Kasumi-1 (cell line): ENCODE data around the gene TTBK2.

Source experiments
- DNase-seq, 2 experiments: peaks; one replicate each; lab custom pipeline; 2025; lab: John Stamatoyannopoulos, UW

TTBK2 gene

GRCh38 chr15:42692997-42693396, 227.6 kb downstream of the TTBK2 start:
- no peak for DNase-seq

- DNase-seq: no peak
Observed at GRCh38 chr15:42692536-42692935, 228.0 kb downstream of the TTBK2 start.

DNA sequence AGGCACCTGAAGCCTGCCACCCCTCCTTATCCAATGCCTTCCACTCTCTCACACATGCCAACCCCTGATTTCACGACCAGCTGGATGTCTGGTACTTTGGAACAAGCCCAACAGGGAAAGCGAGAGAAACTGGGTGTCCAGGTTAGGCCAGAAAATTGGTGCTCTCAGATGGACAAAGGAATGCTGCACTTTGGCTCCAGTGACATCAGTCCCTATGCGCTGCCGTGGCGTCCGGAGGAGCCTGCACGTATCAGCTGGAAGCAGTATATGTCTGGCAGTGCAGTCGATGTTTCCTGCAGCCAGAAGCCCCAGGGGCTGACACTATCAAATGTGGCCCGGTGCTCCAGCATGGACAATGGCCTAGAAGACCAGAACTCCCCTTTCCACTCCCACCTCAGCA, 228.8 kb downstream of the TTBK2 start:
- DNase-seq: no peak

GRCh38 chr15:42691308-42691707, 229.3 kb downstream of the TTBK2 start:
- DNase-seq: peak; percentile 47 to 58
